Thoracic aorta (tissue), 2 donors: Measurements from ENCODE around the gene OR9Q1. TPM values are rescaled to one million over a fixed set of nuclear protein-coding genes. Genes with fewer than 3 reads are reported as not detected.
A peak's percentile ranks its signal among the peaks of the same experiment; 100 is the strongest.

Experiments
- ATAC-seq: fragments of 150-250 bp; one replicate; pipeline ENCODE4 v1.8.0; 2017; ENCODE audit warnings: low read depth; ENCODE audit not compliant: insufficient number of reproducible peaks, low FRiP score
- DNase-seq: peaks from one replicate; pipeline ENCODE4 v3.0.0-alpha.2; 2020; ENCODE audit warnings: low spot score
- H3K27ac ChIP-seq, 2 donors: fragments of 200-600 bp; sonication (generic); 1 replicate in 1 of 2; 2 replicates in 1 of 2; pipeline ENCODE4 v1.5.1; 2016; ENCODE audit warnings: mild to moderate bottlenecking in 2 of 2, moderate library complexity in 2 of 2
- H3K27me3 ChIP-seq: fragments of 200-600 bp; sonication (generic); replicated peaks from 2 replicates; pipeline ENCODE4 v1.6.0; 2016; ENCODE audit warnings: mild to moderate bottlenecking; ENCODE audit not compliant: insufficient read depth
- H3K36me3 ChIP-seq: fragments of 200-600 bp; sonication (generic); one replicate; pipeline ENCODE4 v1.5.1; 2016
- H3K4me1 ChIP-seq, 2 donors: fragments of 200-600 bp; sonication (generic); 1 replicate in 1 of 2; 2 replicates in 1 of 2; pipeline versions ENCODE4 v1.5.1 to v1.6.0; 2016; ENCODE audit warnings: low read depth in 2 of 2, mild to moderate bottlenecking in 1 of 2; ENCODE audit not compliant: control insufficient read depth in 1 of 2
- H3K4me3 ChIP-seq: fragments of 200-600 bp; sonication (generic); 2 replicates; pipeline ENCODE4 v1.5.1; 2016; ENCODE audit warnings: mild to moderate bottlenecking
- H3K9me3 ChIP-seq: fragments of 200-600 bp; sonication (generic); 2 replicates; pipeline ENCODE4 v1.5.1; 2016
- CTCF ChIP-seq: fragments of 200-600 bp; sonication (generic); IDR thresholded peaks from one replicate; pipeline ENCODE4 v1.5.1; 2019; ENCODE audit warnings: antibody characterized with exemption
- total RNA-seq, 2 donors: library from RNA; depleted of rRNA; stranded (reverse); fragments of >200 nt; gene quantifications; one replicate each; pipeline versions ENCODE4 v1.1.0 to v1.2.3, GENCODE V29; 2016

OR9Q1 gene
- total RNA-seq, 2 donors from 2014 or later: not detected

- DNase-seq: no peak
- H3K27ac ChIP-seq: no peak overlapping the region
- no peak overlapping the region for H3K4me3 ChIP-seq
- no peak for TF ChIP-seq CTCF
- no peaks in the 10 kb centered on the region for H3K9me3 ChIP-seq
- no peak for ATAC-seq
- no peaks in the 10 kb centered on the region for H3K36me3 ChIP-seq
- no peaks in the 10 kb centered on the region for H3K27me3 ChIP-seq
- H3K4me1 ChIP-seq: no peaks in the 10 kb centered on the region
These were observed 22.6 kb downstream of the OR9Q1 start for GRCh38 chr11:58046231-58046630.

- Histone ChIP-seq H3K4me3 (no peak overlapping the region), H3K36me3 (no peaks in the 10 kb centered on the region), H3K4me1 (no peaks in the 10 kb centered on the region), H3K27ac (no peak overlapping the region), H3K9me3 (no peaks in the 10 kb centered on the region), H3K27me3 (no peaks in the 10 kb centered on the region)
- ATAC-seq (no peak), DNase-seq (no peak)
- TF ChIP-seq CTCF: no peak
These were observed 24.1 kb downstream of the OR9Q1 start for GRCh38 chr11:58047818-58048217.

DNA sequence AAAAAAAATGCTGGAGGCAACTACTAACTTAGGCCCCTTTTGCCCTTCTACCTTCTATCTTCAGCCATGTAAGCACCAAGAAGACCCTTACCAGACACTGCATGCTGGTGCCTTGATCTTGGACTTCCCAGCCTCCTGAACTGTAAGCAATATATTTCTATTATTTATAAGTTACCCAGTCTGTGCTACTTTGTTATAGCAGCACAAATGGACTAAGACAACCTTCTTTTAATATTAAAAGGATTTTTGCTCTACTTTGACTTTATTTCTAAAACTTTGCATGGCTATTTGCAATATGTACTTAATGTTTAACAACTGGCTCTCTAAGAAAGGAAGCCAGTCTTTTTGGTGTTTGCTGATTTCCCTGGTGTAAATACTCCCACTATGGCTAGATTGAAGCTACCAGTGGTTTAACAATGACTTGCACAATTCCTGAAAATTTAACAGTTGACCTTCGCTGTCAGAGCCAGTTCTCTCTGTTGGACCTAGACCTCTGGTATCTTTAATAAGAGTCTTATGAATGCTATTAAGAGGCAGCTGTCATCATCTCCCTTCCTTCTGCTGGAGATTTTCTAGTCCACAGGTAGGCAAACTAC is 32.2 kb downstream of the OR9Q1 start:
- DNase-seq: no peak
- no peak for TF ChIP-seq CTCF
- Histone ChIP-seq H3K9me3 (no peaks in the 10 kb centered on the region), H3K36me3 (no peaks in the 10 kb centered on the region), H3K27me3 (no peaks in the 10 kb centered on the region), H3K4me3 (no peak overlapping the region), H3K4me1 (peaks cover 15 to 21% of the 10 kb centered on the region in 2 donors), H3K27ac (no peak overlapping the region)
- ATAC-seq: no peak

DNA sequence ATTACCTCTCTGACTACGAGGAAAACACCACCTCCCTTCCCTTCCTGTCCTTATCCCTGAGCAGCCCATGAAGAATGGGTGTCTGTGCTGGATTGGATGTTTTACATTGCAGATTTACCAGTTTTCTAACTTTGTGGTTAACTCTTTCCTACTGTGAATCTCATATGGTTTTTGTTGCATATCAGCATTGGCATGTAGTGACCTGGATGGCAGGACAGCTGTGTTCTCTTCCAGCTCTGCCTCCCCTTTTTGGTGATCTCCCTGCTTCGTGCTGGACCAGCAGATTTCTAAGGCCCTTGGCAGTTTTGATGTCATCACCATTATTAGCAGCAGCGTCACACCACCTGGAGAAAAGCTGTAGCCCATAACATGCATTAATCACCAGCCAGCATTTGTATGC is 33.8 kb downstream of the OR9Q1 start:
- Histone ChIP-seq H3K9me3 (no peaks in the 10 kb centered on the region), H3K36me3 (no peaks in the 10 kb centered on the region), H3K4me3 (no peak overlapping the region), H3K27me3 (no peaks in the 10 kb centered on the region), H3K4me1 (peaks cover 15 to 21% of the 10 kb centered on the region in 2 donors), H3K27ac (no peak overlapping the region)
- DNase-seq: no peak
- no peak for TF ChIP-seq CTCF
- no peak for ATAC-seq

DNA sequence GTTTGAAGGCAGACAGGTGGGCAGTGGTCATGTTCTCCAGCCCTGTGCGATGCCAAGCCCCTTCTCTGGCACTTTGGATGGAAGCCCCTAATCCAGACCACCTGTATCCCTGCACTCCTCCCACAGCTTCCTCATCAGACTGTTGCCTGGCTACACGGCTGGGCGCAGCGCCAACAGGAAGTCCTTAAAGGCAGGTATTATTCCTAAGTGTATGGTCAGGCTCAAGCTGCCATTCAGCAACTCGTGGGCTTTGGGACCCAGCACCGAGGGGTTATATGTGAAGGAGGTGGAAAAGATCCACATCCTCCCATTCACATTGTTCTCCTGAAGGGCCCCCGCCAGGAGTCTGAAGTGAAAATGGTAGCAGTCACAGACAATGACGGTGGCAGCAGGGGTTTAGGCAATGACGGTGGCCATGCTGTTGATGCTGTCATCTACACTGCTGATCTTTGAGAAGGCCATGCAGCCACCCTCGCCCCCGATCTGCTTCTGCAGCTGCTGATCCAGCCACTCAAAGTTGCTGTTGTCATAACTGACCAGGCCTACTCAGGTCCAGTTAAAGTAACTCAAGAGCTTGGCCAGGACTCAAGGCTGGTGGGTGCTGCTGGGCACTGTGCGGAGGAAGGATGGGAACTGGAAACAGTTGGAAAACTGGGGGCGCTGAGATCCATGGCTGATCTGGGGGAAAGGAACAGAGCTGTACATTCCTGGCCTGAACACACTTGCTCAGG is 34.8 kb downstream of the OR9Q1 start:
- H3K27me3 ChIP-seq: no peaks in the 10 kb centered on the region
- no peak for DNase-seq
- peaks cover 15 to 21% of the 10 kb centered on the region in 2 donors for H3K4me1 ChIP-seq
- peak overlapping the region; percentile 53 to 81 for H3K27ac ChIP-seq
- peak; percentile 32 for ATAC-seq
- H3K9me3 ChIP-seq: no peaks in the 10 kb centered on the region
- no peaks in the 10 kb centered on the region for H3K36me3 ChIP-seq
- no peak for TF ChIP-seq CTCF
- H3K4me3 ChIP-seq: peak overlapping the region; percentile 3
